ENCODE results near the gene CCDC57.
A peak's percentile ranks its signal among the peaks of the same experiment; 100 is the strongest.

Gene CCDC57

DNA sequence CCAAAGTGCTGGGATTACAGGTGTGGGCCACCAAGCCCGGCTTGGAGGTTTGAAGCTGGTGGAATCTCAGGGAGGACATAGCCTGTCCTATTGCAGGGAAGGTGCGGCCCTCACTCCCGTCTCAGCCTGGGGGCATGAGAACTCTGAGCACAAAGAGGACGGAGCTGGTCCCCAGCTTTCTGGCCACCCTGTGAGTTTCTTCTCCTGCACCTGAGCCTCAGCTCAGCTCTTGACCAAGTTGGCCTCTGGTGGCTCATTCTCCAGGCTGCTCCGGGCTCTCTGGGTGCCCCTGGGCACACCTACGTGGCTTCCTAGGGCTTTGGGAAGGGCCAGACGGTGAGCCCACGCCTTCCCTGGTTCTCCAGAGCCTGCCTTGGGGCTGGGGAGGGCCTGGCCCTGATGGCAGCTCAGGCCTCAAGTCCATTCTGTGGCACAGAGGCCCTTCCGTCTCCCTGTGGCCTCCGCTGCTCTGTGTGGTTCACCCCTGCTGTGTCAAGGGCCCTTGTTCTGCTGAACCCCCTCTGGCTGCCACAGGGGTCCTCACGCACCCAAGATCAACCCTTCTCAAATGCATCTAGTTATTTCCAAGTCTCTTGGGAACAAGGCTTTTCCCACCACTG is 107.7 kb downstream of the CCDC57 start:
- no peak for TF ChIP-seq CTCF (IDR thresholded peaks at IDR 0.05; ENCODE audit: low read depth, low read length)
- DNase-seq (ENCODE audit: low read depth in 2 of 2), result no peak
- no peak overlapping the region for H3K4me3 ChIP-seq (replicated peaks in 1 of 2; ENCODE audit: low read depth in 2 of 2, low read length in 2 of 2)

GRCh38 chr17:82103553-82104451 is 108.8 kb downstream of the CCDC57 start:
- H3K4me3 ChIP-seq (replicated peaks in 1 of 2; ENCODE audit: low read depth in 2 of 2, low read length in 2 of 2), result no peak overlapping the region
- no peak for TF ChIP-seq CTCF (IDR thresholded peaks at IDR 0.05; ENCODE audit: low read depth, low read length)
- peak; percentile 25 to 31 for DNase-seq (ENCODE audit: low read depth in 2 of 2)

DNA sequence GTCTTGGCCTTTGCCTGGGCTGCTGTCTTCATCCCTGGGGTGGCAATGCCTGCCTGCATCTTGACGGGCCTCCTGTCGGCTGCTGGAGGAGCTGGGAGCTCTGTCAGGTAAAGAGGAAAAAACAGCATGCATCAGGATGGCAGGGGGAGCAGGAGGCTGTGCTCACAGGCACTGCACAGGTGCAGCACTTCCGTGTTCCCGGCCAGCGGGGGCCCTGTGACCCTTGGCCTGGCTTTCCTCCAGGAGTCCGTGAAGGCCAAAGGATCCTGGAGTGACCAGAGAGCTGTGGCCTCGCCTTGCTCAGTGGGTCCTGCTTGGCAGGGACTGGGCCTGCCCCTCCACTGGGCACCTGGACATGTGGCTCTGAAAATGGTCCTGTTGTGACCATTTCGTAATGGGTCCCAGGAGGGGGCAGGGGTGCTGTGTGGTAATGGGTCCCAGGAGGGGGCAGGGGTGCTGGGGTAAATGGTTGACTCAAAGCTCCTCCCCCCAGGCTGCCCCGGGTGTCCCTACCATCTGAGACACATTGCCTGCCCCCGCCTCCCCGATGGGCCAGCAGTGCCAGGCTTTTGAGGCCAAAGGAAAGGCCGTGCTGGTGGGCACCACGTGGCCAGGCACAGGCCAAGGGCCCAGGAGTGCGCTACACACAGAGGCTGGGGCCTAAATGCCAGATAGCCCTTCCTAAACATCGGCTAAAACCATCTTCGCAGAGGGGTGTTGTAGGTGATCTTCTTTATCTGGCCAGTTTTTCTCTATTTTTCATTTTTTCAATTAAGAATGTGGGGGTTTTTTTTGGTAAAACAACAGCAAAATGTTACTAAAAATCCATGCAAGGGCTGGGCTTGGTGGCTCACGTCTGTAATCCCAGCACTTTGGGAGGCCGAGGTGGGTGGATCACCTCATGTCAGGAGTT is 110.6 kb downstream of the CCDC57 start:
- no peak for DNase-seq (ENCODE audit: low read depth in 2 of 2)
- no peak for TF ChIP-seq CTCF (IDR thresholded peaks at IDR 0.05; ENCODE audit: low read depth, low read length)
- H3K4me3 ChIP-seq (replicated peaks in 1 of 2; ENCODE audit: low read depth in 2 of 2, low read length in 2 of 2), result no peak overlapping the region

DNA sequence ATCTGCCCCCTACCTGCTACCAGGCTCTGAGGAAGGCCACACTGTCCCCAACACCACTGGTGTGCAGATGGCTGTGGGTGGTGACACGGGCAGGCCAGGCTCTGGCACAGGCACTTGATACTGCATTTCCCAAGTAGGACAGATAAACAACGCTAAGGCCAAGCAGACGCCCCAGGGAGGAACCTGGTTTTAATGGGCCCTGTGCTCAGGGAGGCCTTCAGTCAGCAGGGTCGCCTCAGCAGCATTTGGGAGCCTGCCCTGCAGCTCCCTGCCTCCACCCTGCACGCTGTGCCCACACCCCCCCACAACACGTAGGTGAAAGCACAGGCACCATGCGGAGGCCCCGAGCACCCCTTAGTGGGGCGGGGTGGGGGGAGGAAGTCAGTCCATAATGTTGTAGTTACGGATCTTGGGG is 111.3 kb downstream of the CCDC57 start:
- TF ChIP-seq CTCF (IDR thresholded peaks at IDR 0.05; ENCODE audit: low read depth, low read length), result no peak
- H3K4me3 ChIP-seq (replicated peaks in 1 of 2; ENCODE audit: low read depth in 2 of 2, low read length in 2 of 2), result no peak overlapping the region
- no peak for DNase-seq (ENCODE audit: low read depth in 2 of 2)

DNA sequence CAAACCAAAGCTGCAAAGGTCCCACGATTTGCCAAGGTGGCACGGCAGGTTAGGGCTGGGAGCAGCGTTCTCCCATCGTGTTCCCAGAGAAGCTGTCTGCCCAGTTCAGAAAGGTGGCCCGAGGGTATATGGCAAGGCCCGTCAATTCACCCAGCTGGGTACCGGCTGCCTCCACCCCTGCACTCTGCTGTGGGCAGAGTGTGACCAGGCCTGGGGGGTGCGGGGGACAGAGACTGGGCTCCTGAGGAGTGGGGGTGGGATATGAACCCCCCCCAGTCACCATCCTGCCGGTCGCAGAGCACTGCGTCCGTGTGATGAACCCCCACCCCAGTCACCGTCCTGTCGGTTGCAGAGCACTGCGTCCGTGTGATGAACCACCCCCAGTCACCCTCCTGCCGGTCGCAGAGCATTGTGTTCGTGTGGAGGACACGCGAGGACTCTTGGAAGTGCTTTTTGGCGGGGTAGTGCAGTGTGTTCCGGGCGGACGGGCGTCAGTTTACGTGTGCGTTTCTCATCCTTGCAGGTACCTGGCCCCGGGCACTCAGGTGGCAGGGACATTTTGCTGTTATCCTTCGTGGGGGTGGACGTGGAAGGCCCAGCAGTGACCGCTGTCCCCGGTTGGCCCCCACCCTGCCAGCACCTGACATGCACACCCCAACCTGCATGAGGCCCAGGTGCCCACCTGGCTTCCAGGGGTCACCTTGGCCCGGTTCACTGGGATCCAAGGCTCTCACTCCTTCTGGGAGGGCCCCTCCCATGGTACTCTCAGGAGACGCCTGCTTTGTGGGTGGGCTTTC is 111.9 kb downstream of the CCDC57 start:
- H3K4me3 ChIP-seq (replicated peaks in 1 of 2; ENCODE audit: low read depth in 2 of 2, low read length in 2 of 2), result no peak overlapping the region
- no peak for DNase-seq (ENCODE audit: low read depth in 2 of 2)
- TF ChIP-seq CTCF (IDR thresholded peaks at IDR 0.05; ENCODE audit: low read depth, low read length), result no peak

All from cardiac fibroblast (primary cell).